Endothelial cell of umbilical vein (primary cell): ENCODE results near the gene SOX2. TPM values are rescaled to one million over a fixed set of nuclear protein-coding genes. Genes with fewer than 3 reads are reported as not detected.

Experiments used
- polyA plus RNA-seq, 4 experiments: library from polyadenylated mRNA; depleted of rRNA in 3 of 4; stranded (reverse) in 3 of 4; unstranded in 1 of 4; fragments of >200 nt; gene quantifications; 2 replicates each; pipeline versions ENCODE4 v1.2.1 to v1.2.3, GENCODE V29; 2011 to 2012; ENCODE audit warnings: missing spikeins in 1 of 4
- small RNA-seq: library from RNA; depleted of rRNA; stranded (forward); fragments of <200 nt; gene quantifications from one replicate; pipeline ENCODE3, GENCODE V24; 2012; ENCODE audit warnings: low replicate concordance, low read depth; ENCODE audit not compliant: insufficient read depth, insufficient read length
- total RNA-seq: library from RNA; stranded (reverse); gene quantifications from 2 replicates; pipeline ENCODE4 v1.2.3, GENCODE V29; 2021

SOX2 gene
- total and polyA plus RNA-seq, 2 donors (not counting 3 experiments of a cell fraction or from before 2014, with no cell fraction given) = 0.13 to 0.23 TPM

Small RNAs within 50 kb of the gene (small RNA-seq; reads per million reads assigned to genes)
- gene RF01954 = not detected
